Amniotic epithelial cell (primary cell): ENCODE data around the gene USP17L19.
"Not testable (repeated sequence)": the region's sequence is repeated elsewhere in the genome, so short reads cannot be mapped to it uniquely, and the experiment has no call there.

Source experiments
- DNase-seq: peaks from one replicate; pipeline ENCODE4 v3.0.0-alpha.2; 2010; ENCODE audit warnings: low read depth

The USP17L19 gene, protein sequence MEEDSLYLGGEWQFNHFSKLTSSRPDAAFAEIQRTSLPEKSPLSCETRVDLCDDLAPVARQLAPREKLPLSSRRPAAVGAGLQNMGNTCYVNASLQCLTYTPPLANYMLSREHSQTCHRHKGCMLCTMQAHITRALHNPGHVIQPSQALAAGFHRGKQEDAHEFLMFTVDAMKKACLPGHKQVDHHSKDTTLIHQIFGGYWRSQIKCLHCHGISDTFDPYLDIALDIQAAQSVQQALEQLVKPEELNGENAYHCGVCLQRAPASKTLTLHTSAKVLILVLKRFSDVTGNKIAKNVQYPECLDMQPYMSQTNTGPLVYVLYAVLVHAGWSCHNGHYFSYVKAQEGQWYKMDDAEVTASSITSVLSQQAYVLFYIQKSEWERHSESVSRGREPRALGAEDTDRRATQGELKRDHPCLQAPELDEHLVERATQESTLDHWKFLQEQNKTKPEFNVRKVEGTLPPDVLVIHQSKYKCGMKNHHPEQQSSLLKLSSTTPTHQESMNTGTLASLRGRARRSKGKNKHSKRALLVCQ

DNA sequence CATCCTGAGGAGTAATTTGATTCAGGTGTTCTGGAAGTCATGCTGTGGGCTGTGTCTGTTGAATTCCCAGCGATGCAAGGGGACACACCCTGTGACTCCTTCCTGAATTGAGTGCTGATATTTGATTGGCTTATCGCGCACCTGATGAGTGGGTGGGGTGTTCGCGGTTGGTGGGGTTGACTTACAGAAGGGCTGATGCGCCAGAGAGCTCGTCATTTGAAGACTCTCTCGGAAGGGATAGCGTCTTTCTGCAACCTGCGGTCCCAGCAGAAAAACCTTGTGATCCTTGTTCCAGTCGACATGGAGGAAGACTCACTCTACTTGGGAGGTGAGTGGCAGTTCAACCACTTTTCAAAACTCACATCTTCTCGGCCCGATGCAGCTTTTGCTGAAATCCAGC, at the start of gene USP17L19:
USP17L19 (plus strand) TSS at position 301 of the 400 bp plus-strand sequence; CDS start at position 301, 0 bp downstream.
- not testable (repeated sequence) for DNase-seq

DNA sequence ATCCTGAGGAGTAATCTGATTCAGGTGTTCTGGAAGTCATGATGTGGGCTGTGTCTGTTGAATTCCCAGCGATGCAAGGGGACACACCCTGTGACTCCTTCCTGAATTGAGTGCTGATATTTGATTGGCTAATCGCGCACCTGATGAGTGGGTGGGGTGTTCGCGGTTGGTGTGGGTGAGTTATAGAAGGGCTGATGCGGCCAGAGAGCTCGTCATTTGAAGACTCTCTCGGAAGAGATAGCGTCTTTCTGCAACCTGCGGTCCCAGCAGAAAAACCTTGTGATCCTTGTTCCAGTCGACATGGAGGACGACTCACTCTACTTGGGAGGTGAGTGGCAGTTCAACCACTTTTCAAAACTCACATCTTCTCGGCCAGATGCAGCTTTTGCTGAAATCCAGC, 42.8 kb upstream of the USP17L19 start, which contains the start of gene USP17L10:
USP17L10 (plus strand) TSS at position 301 of the 400 bp plus-strand sequence; CDS start at position 301, 0 bp downstream.
- not testable (repeated sequence) for DNase-seq

DNA sequence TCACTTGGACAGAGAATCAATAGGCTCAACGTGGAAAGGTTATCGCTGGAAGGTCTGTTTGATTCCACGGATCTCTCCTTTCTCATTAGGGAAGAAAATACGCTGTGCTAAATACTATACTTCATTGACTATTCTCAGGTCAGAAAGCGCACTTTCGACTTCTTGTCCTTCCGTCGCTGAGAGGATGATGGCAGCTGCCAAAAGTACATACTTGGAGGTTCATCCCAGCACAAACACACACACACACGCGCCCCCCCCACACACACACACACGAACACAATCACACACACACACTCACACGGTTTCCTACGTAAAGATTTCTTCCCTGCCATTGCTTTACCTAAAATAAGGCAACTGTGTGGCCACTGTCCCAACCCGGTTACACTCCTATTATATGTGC, 38.5 kb upstream of the USP17L19 start:
- not testable (repeated sequence) for DNase-seq

DNA sequence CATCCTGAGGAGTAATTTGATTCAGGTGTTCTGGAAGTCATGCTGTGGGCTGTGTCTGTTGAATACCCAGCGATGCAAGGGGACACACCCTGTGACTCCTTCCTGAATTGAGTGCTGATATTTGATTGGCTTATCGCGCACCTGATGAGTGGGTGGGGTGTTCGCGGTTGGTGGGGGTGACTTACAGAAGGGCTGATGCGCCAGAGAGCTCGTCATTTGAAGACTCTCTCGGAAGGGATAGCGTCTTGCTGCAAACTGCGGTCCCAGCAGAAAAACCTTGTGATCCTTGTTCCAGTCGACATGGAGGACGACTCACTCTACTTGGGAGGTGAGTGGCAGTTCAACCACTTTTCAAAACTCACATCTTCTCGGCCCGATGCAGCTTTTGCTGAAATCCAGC, 38.1 kb upstream of the USP17L19 start, which contains the start of gene USP17L11:
USP17L11 (plus strand) TSS at position 301 of the 400 bp plus-strand sequence; CDS start at position 301, 0 bp downstream.
- not testable (repeated sequence) for DNase-seq

DNA sequence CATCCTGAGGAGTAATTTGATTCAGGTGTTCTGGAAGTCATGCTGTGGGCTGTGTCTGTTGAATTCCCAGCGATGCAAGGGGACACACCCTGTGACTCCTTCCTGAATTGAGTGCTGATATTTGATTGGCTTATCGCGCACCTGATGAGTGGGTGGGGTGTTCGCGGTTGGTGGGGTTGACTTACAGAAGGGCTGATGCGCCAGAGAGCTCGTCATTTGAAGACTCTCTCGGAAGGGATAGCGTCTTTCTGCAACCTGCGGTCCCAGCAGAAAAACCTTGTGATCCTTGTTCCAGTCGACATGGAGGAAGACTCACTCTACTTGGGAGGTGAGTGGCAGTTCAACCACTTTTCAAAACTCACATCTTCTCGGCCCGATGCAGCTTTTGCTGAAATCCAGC, 33.3 kb upstream of the USP17L19 start, which contains the start of gene USP17L12:
USP17L12 (plus strand) TSS at position 301 of the 400 bp plus-strand sequence; CDS start at position 301, 0 bp downstream.
- DNase-seq: not testable (repeated sequence)

DNA sequence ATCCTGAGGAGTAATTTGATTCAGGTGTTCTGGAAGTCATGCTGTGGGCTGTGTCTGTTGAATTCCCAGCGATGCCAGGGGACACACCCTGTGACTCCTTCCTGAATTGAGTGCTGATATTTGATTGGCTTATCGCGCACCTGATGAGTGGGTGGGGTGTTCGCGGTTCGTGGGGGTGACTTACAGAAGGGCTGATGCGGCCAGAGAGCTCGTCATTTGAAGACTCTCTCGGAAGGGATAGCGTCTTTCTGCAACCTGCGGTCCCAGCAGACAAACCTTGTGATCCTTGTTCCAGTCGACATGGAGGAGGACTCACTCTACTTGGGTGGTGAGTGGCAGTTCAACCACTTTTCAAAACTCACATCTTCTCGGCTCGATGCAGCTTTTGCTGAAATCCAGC, 28.6 kb upstream of the USP17L19 start, which contains the start of gene USP17L13:
USP17L13 (plus strand) TSS at position 301 of the 400 bp plus-strand sequence; CDS start at position 301, 0 bp downstream.
- not testable (repeated sequence) for DNase-seq

DNA sequence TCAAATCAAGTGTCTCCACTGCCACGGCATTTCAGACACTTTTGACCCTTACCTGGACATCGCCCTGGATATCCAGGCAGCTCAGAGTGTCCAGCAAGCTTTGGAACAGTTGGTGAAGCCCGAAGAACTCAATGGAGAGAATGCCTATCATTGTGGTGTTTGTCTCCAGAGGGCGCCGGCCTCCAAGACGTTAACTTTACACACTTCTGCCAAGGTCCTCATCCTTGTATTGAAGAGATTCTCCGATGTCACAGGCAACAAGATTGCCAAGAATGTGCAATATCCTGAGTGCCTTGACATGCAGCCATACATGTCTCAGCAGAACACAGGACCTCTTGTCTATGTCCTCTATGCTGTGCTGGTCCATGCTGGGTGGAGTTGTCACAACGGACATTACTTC, 22.9 kb upstream of the USP17L19 start:
- not testable (repeated sequence) for DNase-seq

DNA sequence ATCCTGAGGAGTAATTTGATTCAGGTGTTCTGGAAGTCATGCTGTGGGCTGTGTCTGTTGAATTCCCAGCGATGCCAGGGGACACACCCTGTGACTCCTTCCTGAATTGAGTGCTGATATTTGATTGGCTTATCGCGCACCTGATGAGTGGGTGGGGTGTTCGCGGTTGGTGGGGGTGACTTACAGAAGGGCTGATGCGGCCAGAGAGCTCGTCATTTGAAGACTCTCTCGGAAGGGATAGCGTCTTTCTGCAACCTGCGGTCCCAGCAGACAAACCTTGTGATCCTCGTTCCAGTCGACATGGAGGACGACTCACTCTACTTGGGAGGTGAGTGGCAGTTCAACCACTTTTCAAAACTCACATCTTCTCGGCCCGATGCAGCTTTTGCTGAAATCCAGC, 19.1 kb upstream of the USP17L19 start, which contains the start of gene USP17L15:
USP17L15 (plus strand) TSS at position 301 of the 400 bp plus-strand sequence; CDS start at position 301, 0 bp downstream.
- not testable (repeated sequence) for DNase-seq

DNA sequence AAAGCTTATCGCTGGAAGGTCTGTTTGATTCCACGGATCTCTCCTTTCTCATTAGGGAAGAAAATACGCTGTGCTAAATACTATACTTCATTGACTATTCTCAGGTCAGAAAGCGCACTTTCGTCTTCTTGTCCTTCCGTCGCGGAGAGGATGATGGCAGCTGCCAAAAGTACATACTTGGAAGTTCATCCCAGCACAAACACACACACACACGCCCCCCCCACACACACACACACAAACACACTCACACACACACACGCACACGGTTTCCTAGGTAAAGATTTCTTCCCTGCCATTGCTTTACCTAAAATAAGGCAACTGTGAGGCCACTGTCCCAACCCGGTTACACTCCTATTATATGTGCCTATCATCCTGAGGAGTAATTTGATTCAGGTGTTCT, 14.7 kb upstream of the USP17L19 start:
- not testable (repeated sequence) for DNase-seq

DNA sequence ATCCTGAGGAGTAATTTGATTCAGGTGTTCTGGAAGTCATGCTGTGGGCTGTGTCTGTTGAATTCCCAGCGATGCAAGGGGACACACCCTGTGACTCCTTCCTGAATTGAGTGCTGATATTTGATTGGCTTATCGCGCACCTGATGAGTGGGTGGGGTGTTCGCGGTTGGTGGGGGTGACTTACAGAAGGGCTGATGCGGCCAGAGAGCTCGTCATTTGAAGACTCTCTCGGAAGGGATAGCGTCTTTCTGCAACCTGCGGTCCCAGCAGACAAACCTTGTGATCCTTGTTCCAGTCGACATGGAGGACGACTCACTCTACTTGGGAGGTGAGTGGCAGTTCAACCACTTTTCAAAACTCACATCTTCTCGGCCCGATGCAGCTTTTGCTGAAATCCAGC, 9.6 kb upstream of the USP17L19 start, which contains the start of gene USP17L17:
USP17L17 (plus strand) TSS at position 301 of the 400 bp plus-strand sequence; CDS start at position 301, 0 bp downstream.
- not testable (repeated sequence) for DNase-seq

DNA sequence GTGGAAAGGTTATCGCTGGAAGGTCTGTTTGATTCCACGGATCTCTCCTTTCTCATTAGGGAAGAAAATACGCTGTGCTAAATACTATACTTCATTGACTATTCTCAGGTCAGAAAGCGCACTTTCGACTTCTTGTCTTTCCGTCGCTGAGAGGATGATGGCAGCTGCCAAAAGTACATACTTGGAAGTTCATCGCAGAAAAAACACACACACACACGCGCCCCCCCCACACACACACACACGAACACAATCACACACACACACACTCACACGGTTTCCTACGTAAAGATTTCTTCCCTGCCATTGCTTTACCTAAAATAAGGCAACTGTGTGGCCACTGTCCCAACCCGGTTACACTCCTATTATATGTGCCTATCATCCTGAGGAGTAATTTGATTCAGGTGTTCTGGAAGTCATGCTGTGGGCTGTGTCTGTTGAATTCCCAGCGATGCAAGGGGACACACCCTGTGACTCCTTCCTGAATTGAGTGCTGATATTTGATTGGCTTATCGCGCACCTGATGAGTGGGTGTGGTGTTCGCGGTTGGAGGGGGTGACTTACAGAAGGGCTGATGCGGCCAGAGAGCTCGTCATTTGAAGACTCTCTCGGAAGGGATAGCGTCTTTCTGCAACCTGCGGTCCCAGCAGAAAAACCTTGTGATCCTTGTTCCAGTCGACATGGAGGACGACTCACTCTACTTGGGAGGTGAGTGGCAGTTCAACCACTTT, 5.1 kb upstream of the USP17L19 start, which contains the start of gene USP17L18:
USP17L18 (plus strand) TSS at position 678 of the 728 bp plus-strand sequence; CDS start at position 678, 0 bp downstream.
- peak; percentile 0 for DNase-seq

DNA sequence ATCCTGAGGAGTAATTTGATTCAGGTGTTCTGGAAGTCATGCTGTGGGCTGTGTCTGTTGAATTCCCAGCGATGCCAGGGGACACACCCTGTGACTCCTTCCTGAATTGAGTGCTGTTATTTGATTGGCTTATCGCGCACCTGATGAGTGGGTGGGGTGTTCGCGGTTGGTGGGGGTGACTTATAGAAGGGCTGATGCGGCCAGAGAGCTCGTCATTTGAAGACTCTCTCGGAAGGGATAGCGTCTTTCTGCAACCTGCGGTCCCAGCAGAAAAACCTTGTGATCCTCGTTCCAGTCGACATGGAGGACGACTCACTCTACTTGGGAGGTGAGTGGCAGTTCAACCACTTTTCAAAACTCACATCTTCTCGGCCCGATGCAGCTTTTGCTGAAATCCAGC, 4.6 kb downstream of the USP17L19 start, which contains the start of gene USP17L20:
USP17L20 (plus strand) TSS at position 301 of the 400 bp plus-strand sequence; CDS start at position 301, 0 bp downstream.
- not testable (repeated sequence) for DNase-seq

DNA sequence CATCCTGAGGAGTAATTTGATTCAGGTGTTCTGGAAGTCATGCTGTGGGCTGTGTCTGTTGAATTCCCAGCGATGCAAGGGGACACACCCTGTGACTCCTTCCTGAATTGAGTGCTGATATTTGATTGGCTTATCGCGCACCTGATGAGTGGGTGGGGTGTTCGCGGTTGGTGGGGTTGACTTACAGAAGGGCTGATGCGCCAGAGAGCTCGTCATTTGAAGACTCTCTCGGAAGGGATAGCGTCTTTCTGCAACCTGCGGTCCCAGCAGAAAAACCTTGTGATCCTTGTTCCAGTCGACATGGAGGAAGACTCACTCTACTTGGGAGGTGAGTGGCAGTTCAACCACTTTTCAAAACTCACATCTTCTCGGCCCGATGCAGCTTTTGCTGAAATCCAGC, 9.4 kb downstream of the USP17L19 start, which contains the start of gene USP17L21:
USP17L21 (plus strand) TSS at position 301 of the 400 bp plus-strand sequence; CDS start at position 301, 0 bp downstream.
- not testable (repeated sequence) for DNase-seq

DNA sequence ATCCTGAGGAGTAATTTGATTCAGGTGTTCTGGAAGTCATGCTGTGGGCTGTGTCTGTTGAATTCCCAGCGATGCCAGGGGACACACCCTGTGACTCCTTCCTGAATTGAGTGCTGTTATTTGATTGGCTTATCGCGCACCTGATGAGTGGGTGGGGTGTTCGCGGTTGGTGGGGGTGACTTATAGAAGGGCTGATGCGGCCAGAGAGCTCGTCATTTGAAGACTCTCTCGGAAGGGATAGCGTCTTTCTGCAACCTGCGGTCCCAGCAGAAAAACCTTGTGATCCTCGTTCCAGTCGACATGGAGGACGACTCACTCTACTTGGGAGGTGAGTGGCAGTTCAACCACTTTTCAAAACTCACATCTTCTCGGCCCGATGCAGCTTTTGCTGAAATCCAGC, 14.1 kb downstream of the USP17L19 start, which contains the start of gene USP17L22:
USP17L22 (plus strand) TSS at position 301 of the 400 bp plus-strand sequence; CDS start at position 301, 0 bp downstream.
- DNase-seq: not testable (repeated sequence)

DNA sequence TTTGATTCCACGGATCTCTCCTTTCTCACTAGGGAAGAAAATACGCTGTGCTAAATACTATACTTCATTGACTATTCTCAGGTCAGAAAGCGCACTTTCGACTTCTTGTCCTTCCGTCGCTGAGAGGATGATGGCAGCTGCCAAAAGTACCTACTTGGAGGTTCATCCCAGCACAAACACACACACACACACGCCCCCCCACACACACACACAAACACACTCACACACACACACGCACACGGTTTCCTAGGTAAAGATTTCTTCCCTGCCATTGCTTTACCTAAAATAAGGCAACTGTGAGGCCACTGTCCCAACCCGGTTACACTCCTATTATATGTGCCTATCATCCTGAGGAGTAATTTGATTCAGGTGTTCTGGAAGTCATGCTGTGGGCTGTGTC, 18.5 kb downstream of the USP17L19 start:
- not testable (repeated sequence) for DNase-seq
